ENCODE data around the gene ACACB.

The ACACB gene

DNA sequence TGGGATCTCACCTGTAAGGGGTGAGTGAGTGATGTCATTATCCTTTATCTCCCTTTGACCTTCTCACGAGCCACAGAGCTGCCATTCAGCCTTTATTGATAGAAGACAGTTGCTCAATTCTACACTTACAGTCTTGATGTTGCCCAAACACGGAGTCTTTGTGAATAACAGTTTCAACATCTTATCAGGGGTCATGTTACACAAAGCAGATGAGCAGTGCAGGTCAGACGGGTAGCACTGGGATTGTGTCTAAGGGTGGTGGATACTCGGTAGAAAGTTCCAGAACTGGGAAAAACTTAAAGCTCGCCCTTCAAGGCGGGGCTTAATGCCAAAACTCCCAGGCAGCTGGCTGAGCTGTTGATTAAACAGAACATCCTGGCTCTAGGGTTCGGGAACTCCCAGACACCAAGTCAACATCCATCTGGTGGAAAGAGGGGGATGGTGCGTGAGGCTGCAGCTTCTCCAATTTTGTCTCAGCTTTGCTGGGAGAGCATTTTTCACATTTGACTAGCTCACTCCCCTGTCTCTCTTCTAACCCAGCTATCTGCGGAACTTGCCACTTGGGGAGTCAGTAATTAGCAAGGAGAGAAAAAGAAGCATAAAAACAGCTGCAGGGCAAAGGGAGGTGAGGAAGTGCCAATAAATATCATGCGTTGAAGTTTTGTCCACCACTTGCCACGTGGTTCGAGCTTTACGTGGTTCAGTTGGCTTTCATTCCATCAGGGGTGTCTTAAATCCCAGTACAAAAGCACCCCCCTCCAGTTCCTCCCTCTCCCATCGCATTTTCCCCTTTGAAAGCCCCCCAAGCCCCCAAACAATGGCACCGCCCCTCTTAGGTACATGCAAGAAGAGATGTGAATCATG lies 161.7 kb downstream of the ACACB start:
- DNase-seq (ENCODE audit: low read depth in 2 of 2): no peak

GRCh38 chr12:109278912-109279311 lies 162.5 kb downstream of the ACACB start:
- no peak for DNase-seq (ENCODE audit: low read depth in 2 of 2)

DNA sequence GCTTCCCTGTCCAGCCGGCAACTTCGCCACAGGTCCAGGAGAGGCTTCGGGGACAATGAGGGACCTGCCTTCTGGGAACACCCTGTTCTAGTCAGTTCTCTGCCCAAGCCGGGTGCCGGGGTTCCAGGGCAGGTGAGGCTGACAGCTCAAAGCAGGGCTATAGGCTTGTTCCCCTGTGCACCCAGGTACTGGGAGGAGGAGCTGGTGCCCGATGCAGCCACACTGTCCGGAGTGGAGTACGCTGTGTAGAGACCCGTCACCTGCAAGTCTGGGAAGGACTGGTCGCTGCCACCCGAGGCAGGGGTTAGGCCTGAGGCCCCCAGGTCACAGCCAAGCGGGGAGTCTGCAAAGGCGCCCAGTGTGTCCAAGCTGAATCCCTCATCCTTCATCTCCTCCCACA lies 163.1 kb downstream of the ACACB start:
- no peak for DNase-seq (ENCODE audit: low read depth in 2 of 2)

DNA sequence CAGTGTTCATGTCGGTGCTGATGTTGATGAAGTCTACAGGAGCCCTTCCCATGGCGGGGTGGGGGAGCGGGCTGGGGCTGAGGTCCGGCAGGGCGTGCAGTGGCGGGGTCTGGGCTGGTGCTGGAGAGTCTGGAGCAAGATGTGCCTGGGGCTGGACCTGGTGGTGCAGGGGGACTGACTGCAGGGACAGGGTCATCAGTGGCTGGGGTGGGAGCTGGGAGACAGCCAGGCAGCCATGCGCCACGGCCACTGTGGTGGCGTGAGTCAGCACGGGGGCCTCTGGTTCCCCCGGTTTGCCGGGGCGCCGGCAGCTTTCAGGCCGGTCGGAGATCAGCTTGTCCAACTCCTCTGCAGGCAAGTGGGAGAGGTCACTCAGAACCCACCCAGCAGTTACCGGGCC lies 165.1 kb downstream of the ACACB start:
- DNase-seq (ENCODE audit: low read depth in 2 of 2): no peak

DNA sequence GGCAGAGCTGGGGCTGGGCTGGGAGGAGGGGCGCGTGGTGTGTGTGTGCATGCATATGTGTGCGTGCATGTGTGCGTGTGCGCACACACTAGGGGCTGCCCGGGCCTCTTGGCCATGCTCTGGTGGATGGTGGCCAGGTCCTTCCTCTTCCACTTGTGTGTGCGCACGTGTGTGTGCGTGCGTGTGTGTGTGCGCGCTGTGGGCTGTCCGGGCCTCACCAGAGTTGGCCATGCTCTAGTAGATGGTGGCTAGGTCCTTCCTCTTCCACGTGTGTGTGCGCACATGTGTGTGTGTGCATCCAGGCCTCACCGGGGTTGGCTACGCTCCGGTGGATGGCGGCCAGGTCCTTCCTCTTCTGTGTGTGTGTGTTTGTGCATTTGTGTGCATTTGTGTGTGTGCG lies 168.0 kb downstream of the ACACB start:
- DNase-seq (ENCODE audit: low read depth in 2 of 2): no peak

- DNase-seq (ENCODE audit: low read depth in 2 of 2): no peak
Measured at GRCh38 chr12:109286252-109286651, 169.9 kb downstream of the ACACB start.

DNA sequence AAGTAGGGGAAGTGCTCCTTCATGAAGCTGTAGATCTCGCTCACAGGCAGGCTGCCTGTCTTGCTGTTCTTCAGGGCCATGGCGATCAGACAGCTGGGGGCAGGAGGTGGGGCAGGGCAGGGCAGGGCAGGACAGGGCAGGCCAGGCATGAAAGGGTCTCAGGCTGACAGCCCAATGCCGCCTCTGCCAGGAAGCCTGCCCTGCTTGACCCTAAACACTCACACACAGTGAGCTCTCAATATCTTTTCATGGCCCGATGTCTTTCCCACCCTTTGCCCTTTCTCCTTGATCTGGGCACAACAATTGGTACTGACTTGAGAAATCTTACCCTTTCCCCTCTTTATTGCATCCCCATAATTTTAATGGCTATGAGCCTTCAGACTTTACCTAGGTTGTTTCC lies 170.3 kb downstream of the ACACB start:
- DNase-seq (ENCODE audit: low read depth in 2 of 2): no peak

DNA sequence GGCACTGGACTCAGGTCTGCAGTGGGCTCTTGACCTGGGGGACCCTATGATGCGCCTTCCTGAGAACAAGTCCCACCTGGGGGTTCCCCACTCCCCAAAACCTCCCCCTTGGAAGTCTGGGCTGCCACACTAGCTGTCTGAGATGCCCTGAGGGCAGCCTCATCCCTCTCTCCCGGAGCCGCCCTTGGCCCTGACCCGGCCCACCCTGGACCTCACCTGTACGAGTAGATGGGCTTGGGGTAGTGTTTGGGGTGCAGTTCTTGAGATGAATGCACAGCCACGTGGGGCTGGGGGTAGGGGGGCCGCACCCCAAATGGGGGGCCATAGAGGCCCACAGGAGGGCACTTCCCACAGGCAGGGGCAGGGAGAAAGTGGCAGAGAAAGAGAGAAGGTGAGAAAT lies 170.8 kb downstream of the ACACB start:
- DNase-seq (ENCODE audit: low read depth in 2 of 2): no peak

- DNase-seq (ENCODE audit: low read depth in 2 of 2): no peak
Measured at GRCh38 chr12:109287811-109288469, 171.6 kb downstream of the ACACB start.

- no peak for DNase-seq (ENCODE audit: low read depth in 2 of 2)
Measured at GRCh38 chr12:109288571-109288970, 172.2 kb downstream of the ACACB start.

DNA sequence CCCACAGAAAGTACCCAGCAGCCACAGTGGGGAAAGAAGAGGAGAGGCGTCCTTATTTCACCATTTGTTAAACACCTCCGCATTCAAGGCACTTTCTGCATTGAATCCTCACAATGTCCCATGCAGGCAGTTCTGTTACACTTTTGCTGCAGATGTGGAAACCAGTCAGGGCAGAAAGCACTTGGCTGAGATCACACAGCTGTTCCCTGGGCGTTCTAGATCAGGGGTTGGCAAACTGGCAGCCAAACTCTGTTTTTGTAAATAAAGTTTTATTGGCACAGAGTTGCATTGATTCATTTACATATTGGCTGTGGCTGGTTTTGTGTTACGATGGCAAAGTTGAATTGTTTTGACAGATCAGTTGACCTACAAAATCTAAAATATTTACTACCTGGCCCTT lies 172.6 kb downstream of the ACACB start:
- DNase-seq (ENCODE audit: low read depth in 2 of 2): no peak

- no peak for DNase-seq (ENCODE audit: low read depth in 2 of 2)
Measured at GRCh38 chr12:109289551-109289950, 173.2 kb downstream of the ACACB start.

DNA sequence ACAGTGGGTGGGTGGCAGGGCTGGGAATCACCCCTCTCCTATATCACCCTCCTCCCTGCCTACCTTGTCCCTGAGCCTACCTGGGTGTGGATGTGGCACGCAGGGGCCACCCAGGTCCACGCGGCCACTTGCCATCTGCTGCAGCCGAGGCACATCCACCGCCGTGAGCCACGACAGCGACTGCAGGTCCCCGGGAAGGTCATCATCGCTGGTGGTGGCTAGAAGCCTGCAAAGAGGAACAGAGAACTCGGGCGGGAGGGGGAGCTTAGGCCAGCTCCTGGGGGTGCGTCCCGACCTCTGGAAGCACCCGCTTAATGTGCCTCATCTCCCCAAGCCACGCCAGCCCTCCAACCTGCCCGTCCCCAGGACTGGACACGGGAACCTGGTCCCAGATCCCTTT lies 173.7 kb downstream of the ACACB start:
- no peak for DNase-seq (ENCODE audit: low read depth in 2 of 2)

GRCh38 chr12:109291117-109291516 lies 174.7 kb downstream of the ACACB start:
- DNase-seq (ENCODE audit: low read depth in 2 of 2): no peak

GRCh38 chr12:109291521-109292341 lies 175.3 kb downstream of the ACACB start:
- no peak for DNase-seq (ENCODE audit: low read depth in 2 of 2)

GRCh38 chr12:109292342-109292711 lies 175.9 kb downstream of the ACACB start:
- no peak for DNase-seq (ENCODE audit: low read depth in 2 of 2)

DNA sequence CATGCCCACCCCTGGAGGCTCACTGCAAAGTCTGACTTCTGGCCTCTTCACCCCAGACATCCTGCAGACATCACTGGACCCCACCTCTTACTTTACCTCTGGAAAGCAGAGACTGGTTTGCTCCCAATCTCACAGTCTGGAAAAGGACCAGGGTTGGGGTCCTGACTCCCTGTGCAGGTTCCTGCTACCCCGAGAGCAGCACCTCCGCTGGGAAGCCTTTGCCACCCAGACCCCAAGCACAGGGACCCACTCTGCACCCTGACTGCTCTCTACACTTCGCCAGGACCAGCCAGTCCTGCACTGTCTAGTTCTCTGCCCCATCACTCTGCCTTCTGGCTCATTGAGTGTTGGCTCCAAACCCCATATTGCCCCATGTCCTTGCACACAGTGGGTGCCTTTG lies 176.7 kb downstream of the ACACB start:
- DNase-seq (ENCODE audit: low read depth in 2 of 2): no peak

GRCh38 chr12:109294286-109294796 lies 178.0 kb downstream of the ACACB start:
- no peak for DNase-seq (ENCODE audit: low read depth in 2 of 2)

GRCh38 chr12:109295764-109296425 lies 179.5 kb downstream of the ACACB start:
- DNase-seq (ENCODE audit: low read depth in 2 of 2): no peak

- no peak for DNase-seq (ENCODE audit: low read depth in 2 of 2)
Measured at GRCh38 chr12:109296431-109296830, 180.0 kb downstream of the ACACB start.

- DNase-seq (ENCODE audit: low read depth in 2 of 2): no peak
Measured at GRCh38 chr12:109299849-109300248, 183.5 kb downstream of the ACACB start.

Measured in stimulated activated CD4-positive, alpha-beta T cell treated with anti-CD3 and anti-CD28 coated beads, Interleukin-12 subunit alpha, Interleukin-12 subunit beta, amount 100 ng/mL, for 24 hours (primary cell).